Activated T-cell treated with anti-CD3 and anti-CD28 coated beads, Interleukin-2, amount 50 U/mL, for 4 hours (primary cell): ENCODE data around the gene STIM1. TPM values are rescaled to one million over a fixed set of nuclear protein-coding genes. Genes with fewer than 3 reads are reported as not detected.

ENCODE experiments used
- ATAC-seq, 2 donors: fragments of 200-7000 bp; cut with Tn5 transposase; one replicate each; pipeline ENCODE4 v1.10.0; 2021
- DNase-seq: peaks from one replicate; pipeline ENCODE4 v3.0.0-alpha.2; 2020
- H3K27me3 Mint-ChIP-seq: one replicate; pipeline ENCODE4 v1.8.0; 2021; ENCODE audit warnings: low read depth, mixed read lengths
- H3K36me3 Mint-ChIP-seq: one replicate; pipeline ENCODE4 v1.8.0; 2022; ENCODE audit warnings: mixed read lengths; ENCODE audit not compliant: insufficient read depth
- H3K4me1 Mint-ChIP-seq: one replicate; pipeline ENCODE4 v1.8.0; 2021; ENCODE audit warnings: low read depth, mixed read lengths
- H3K4me3 Mint-ChIP-seq: one replicate; pipeline ENCODE4 v1.8.0; 2021; ENCODE audit warnings: mild to moderate bottlenecking, moderate library complexity, mixed read lengths
- H3K9me3 Mint-ChIP-seq: one replicate; pipeline ENCODE4 v1.8.0; 2021; ENCODE audit warnings: mixed read lengths
- total RNA-seq, 3 donors: library from RNA; stranded (reverse); gene quantifications; one replicate each; pipeline ENCODE4 v1.2.1, GENCODE V29; 2021

Gene STIM1
- total RNA-seq, 3 donors from 2014 or later: 35.6 to 42.5 (median 37.4) TPM

DNA sequence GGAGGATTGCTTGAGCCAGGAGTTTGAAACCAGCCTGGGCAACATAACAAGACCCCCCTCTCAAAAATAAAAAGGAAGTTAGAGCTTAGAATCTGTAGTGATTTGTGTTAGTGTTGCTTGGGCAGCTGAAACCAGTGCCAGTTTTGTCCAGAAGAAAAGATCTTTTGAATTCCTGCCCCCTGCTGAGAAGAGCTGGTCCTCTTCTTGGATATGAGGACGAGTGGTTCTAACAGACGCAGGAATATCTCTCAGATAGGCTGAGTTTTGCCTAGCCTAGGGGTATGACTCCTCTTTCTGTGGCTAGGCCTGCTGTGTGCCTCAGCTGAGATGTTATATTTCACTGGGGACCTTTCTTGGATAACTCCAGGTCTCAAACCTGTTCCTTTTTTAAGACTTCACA, 102.8 kb downstream of the STIM1 start:
- H3K4me3 Mint-ChIP-seq: no peak overlapping the region
- DNase-seq (no peak), ATAC-seq (no peak)
- peaks cover 76% of the 10 kb centered on the region for H3K4me1 Mint-ChIP-seq
- H3K9me3 Mint-ChIP-seq: peaks cover 5% of the 10 kb centered on the region
- H3K36me3 Mint-ChIP-seq: peaks cover 9% of the 10 kb centered on the region
- no peaks in the 10 kb centered on the region for H3K27me3 Mint-ChIP-seq

DNA sequence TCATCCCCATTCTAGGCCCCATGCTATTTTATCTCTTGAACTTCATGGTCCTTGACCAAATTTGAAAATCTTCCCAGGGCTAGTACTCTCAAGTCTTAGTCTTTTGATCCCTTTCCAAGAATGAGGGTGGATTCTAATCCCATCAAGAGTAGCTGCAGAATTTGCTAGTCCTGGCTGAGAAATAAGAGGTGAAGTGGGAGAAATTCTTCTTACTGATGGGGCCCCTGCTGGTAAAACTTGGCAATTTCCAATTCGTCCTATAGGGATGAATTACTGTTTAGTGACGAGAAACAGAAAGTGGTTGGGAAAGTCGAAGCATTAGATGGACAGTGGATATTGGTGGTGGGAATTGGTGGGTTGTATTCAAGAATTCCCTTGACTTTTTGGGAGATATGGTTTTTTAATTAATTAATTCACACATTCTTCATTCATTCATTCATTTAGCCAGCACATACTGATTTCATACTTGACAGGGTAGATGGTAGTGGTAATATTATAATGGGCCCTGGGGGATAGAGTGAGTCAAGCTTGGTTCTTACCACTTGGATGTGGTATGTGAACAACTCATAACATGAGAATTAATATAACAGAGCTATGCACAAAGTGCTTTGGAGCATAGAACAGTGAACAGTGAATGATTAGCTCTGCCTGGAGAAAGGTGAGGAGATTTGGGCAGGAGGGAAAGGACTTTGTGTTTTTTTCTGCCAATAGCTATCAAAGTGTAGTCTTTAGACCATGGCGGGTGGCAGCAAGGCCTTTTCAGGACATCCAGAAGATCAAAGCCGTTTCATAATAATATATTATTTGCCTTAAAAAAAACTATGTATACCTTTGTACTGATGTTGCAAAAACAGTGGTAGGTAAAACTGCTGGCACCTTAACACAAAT, 103.8 kb downstream of the STIM1 start:
- no peak for DNase-seq
- peaks cover 75% of the 10 kb centered on the region for H3K4me1 Mint-ChIP-seq
- H3K4me3 Mint-ChIP-seq: no peak overlapping the region
- peak; percentile 76 to 83 for ATAC-seq
- H3K27me3 Mint-ChIP-seq: no peaks in the 10 kb centered on the region
- H3K9me3 Mint-ChIP-seq: peaks cover 5% of the 10 kb centered on the region
- H3K36me3 Mint-ChIP-seq: peaks cover 7% of the 10 kb centered on the region

DNA sequence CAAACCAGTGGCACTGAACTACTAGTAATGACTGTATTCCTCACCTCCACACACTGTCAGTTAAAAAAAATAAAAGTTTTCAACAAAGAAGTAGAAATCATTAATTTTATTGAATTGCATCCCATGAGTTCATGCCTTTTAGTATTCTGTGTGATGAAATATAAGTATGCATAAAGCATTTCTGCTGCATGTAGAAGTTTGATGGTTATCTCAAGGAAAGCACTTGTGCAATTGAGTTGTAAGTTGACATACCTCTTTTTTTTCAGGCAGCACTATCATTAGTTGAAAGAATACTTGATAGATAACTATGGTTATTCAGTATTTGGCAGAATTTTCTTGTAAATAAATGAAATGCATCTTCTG, 104.4 kb downstream of the STIM1 start:
- peaks cover 69% of the 10 kb centered on the region for H3K4me1 Mint-ChIP-seq
- no peak overlapping the region for H3K4me3 Mint-ChIP-seq
- peaks cover 6% of the 10 kb centered on the region for H3K36me3 Mint-ChIP-seq
- ATAC-seq: no peak
- DNase-seq: no peak
- H3K9me3 Mint-ChIP-seq: peaks cover 4% of the 10 kb centered on the region
- no peaks in the 10 kb centered on the region for H3K27me3 Mint-ChIP-seq

DNA sequence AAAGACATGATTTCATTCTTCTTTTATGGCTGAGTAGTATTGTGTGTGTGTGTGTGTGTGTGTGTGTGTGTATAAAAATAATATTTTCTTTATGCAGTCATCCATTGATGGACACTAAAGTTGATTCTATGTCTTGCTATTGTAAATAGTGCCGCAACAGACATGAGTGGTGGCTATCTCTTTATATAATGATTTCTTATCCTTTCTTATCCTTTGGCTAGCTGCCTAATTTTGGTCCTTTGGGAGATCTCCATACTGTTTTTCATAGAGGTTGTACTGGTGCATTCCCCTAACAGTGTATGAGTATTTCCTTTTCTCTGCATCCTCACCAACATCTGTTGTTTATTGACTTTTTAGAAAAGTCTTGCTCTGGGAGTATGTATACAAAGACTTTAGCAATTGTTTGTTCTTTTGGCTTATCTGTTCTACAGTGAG, 107.0 kb downstream of the STIM1 start:
- H3K4me3 Mint-ChIP-seq: no peak overlapping the region
- ATAC-seq: no peak
- peaks cover 2% of the 10 kb centered on the region for H3K36me3 Mint-ChIP-seq
- peaks cover 71% of the 10 kb centered on the region for H3K4me1 Mint-ChIP-seq
- no peak for DNase-seq
- H3K9me3 Mint-ChIP-seq: no peaks in the 10 kb centered on the region
- H3K27me3 Mint-ChIP-seq: no peaks in the 10 kb centered on the region

DNA sequence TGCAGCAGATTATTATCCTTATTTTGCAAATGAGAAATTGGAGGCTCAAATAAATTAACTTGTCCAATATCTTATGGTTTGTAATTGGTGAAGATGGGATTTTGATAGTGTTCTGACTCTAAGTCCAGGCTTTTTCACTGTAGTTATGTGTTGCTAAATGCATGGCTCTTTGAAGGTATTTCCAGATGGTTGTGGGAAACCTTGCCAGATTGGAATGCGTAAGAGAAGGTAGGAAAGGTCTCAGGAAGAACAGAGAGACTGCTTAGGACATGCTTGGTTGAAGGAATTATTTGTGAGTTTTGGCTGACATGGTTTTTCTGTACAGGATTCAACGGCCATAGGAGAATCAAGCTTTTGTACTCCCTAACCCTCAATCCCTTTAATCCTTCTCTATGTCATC, 108.6 kb downstream of the STIM1 start:
- H3K27me3 Mint-ChIP-seq: no peaks in the 10 kb centered on the region
- DNase-seq (no peak), ATAC-seq (no peak)
- peaks cover 74% of the 10 kb centered on the region for H3K4me1 Mint-ChIP-seq
- H3K4me3 Mint-ChIP-seq: no peak overlapping the region
- H3K36me3 Mint-ChIP-seq: peaks cover 13% of the 10 kb centered on the region
- no peaks in the 10 kb centered on the region for H3K9me3 Mint-ChIP-seq

DNA sequence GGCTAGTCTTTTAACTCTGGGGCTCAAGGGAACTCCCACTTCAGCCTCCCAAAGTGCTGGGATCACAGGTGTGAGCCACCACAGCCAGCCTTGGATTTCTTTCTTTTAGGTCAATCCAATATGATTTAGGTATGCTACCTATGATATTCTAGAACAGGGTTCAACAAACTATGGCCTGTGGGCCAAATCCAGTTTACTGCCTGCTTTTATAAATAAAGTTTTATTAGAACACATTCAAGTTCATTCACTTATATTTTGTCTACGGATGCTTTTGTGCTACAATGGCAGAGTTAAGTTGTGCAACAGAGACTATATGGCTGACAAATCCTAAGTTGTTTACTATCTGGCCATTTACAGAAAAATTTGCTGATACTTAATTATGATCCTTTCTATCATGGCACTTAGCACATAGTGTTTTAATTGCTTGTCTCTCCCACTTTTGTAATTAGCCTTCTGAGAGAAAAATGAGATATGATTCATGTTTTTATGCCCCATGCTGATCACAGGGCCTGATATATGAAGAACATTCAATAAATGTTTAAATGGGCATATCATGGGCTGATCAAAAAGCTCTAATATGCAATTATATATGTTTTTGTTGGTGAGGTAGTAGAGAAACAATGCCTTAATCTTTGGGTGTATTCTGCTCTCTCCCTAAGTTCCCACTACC, 109.6 kb downstream of the STIM1 start:
- Mint-ChIP-seq H3K36me3 (peaks cover 19% of the 10 kb centered on the region), H3K4me3 (no peak overlapping the region), H3K9me3 (no peaks in the 10 kb centered on the region), H3K4me1 (peaks cover 75% of the 10 kb centered on the region), H3K27me3 (no peaks in the 10 kb centered on the region)
- no peak for DNase-seq
- ATAC-seq: no peak

DNA sequence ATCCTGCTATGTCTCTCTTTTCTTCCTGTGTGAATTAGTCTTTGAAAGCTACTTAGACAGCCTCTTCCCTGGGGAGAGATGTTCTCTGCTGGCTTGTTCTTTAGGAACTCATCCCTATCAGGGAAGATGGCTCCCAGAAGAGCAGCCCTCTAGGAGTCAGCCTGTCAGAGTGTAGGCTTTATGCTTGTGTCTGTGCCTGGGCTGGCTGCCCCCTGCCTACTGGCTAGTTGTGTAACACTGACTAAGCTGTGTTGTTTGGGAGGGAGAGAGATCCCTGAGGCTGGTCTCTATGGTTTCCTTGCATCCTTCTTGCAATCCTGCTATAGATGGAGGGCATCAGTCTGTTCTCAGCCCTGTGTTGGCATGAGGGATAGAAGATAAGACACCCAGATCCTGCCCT, 112.2 kb downstream of the STIM1 start:
- Mint-ChIP-seq H3K36me3 (peaks cover 21% of the 10 kb centered on the region), H3K4me1 (peaks cover 80% of the 10 kb centered on the region), H3K9me3 (no peaks in the 10 kb centered on the region), H3K27me3 (no peaks in the 10 kb centered on the region), H3K4me3 (no peak overlapping the region)
- DNase-seq (no peak), ATAC-seq (no peak)

DNA sequence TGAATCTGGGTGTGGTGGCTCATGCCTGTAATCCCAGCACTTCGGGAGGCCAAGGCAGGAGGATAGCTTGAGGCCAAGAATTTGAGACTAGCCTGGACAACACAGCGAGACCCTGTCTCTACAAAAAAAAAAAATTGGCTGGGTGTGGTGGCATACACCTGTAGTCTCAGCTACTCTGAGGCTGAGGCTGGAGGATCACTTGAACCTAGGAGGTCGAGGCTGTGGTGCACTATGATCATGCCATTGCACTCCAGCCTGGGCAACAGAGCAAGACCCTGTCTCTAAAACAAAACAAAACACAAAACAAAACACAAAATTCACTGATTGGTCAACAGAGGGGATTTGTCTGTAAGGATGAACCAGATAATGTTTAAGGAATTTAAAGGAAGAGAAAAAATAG, 113.7 kb downstream of the STIM1 start:
- Mint-ChIP-seq H3K4me1 (peaks cover 74% of the 10 kb centered on the region), H3K27me3 (no peaks in the 10 kb centered on the region), H3K4me3 (no peak overlapping the region), H3K36me3 (peaks cover 30% of the 10 kb centered on the region), H3K9me3 (no peaks in the 10 kb centered on the region)
- ATAC-seq (no peak), DNase-seq (no peak)

DNA sequence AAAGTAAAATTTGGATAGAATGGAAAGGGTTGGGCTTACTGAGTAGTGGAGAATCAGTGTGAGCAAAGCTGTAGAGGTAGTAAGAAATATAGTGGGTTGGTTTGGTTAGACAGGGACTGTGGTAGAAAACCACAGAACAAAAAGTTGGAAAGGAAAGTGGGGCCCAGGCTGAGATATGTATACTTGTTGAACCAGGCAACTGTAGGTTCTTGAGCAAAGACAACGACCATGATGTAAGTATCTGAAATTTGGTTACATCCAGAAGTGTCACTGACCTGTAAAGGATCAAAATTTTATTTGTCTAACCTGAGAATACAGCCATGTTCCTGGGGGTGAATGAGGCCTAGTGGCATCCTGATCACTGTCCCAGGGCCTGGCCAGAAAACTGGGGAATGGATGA, 114.1 kb downstream of the STIM1 start:
- H3K36me3 Mint-ChIP-seq: peaks cover 30% of the 10 kb centered on the region

DNA sequence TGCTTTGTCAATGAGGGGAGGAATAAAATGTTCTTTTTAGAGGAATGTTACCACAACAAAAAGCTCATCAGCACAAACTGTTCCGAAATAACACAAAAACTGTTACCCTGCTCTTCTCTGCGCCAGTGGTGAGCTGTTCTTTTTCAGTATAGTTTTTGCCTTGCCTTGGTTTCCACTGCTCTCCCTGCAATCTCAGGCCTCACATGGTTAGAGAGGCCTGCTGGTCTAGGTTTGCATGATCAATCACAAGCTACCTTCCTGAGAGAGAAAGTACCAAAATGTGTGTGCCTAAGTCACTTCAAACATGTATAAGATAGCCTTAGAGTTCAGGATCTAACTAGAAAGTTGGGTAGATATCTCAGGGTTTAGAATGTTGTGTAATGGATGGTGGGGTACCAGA, 114.6 kb downstream of the STIM1 start:
- no peak for DNase-seq
- Mint-ChIP-seq H3K27me3 (no peaks in the 10 kb centered on the region), H3K4me1 (peaks cover 72% of the 10 kb centered on the region), H3K4me3 (no peak overlapping the region), H3K36me3 (peaks cover 30% of the 10 kb centered on the region), H3K9me3 (no peaks in the 10 kb centered on the region)
- ATAC-seq: peak; percentile 57 to 63

More for the DNA sequence above, 114.1 kb downstream of the STIM1 start:
- DNase-seq (no peak), ATAC-seq (peak; percentile 65 to 79)
- Mint-ChIP-seq H3K9me3 (no peaks in the 10 kb centered on the region), H3K27me3 (no peaks in the 10 kb centered on the region), H3K4me1 (peaks cover 73% of the 10 kb centered on the region), H3K4me3 (no peak overlapping the region)

DNA sequence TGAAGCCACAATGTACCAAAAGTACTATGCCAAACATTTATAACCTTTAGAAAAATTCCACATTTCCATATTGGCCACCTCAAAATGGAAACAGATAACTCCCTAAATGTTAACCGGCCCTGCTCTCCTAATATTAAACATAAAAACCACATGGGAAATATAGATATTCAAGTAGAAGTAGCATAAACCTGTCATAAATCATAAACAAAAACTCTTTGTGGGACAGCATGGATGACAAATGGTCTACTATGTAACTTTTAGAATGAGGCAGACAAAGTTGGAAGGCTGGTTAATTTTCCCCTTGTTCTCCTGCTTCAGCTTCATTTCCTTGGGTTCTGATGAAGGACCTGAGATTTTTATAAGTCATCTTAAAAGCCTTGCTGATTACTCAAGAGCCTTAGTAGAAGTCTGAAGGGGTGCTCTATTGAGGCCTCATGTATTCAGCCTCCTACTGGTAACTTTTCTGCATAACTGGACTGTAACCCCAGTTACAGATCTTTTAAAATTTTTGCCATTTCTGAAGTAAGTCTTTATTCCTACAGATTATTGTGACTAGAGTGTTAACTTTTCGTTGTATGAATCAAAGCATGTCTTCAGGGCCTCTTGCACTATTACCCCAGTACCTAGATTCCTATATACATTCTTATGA, 116.4 kb downstream of the STIM1 start:
- DNase-seq (no peak), ATAC-seq (peak in 1 of 2 donors; percentile 23)
- H3K4me1 Mint-ChIP-seq: peaks cover 61% of the 10 kb centered on the region
- no peaks in the 10 kb centered on the region for H3K27me3 Mint-ChIP-seq
- H3K36me3 Mint-ChIP-seq: peaks cover 34% of the 10 kb centered on the region
- H3K9me3 Mint-ChIP-seq: no peaks in the 10 kb centered on the region
- H3K4me3 Mint-ChIP-seq: no peak overlapping the region

DNA sequence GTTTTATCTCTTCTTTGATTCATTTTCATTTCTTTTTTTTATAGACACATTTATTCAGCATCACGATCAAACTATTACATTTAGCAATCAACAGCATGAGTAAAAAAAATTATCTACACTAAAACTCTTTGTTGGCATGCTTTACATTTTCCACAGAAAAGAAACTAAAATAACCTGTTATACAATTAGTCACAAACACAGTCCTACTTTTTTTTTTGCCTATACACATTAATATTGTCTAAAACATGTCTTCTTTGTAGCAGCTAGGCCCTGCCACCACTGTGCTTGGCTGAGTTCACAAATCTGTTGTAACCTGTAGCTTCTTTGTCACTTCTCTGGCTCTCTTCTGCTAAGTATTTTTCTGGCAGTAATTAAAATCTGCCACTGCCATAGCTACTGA, 117.0 kb downstream of the STIM1 start:
- Mint-ChIP-seq H3K9me3 (no peaks in the 10 kb centered on the region), H3K36me3 (peaks cover 38% of the 10 kb centered on the region), H3K27me3 (no peaks in the 10 kb centered on the region), H3K4me1 (peaks cover 63% of the 10 kb centered on the region), H3K4me3 (no peak overlapping the region)
- DNase-seq: no peak
- ATAC-seq: no peak

DNA sequence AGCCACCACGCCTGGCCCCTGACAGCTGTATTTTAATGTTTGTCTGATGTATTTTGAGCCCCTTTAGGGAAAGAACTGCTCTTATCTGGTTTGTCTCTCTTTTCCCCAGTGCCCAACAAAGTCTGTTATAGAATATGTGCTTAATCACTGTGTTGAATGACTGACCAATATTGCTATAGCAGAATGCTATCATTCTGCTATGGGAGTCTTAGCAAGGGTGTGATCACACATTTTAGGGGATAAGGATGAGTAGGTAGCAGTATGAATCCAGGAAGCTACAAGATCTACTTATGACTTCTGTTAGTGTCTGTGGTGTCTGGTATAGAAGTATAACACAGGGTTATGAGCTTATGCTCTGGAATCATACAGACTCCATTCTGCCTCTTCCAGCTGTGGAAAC, 121.6 kb downstream of the STIM1 start:
- Mint-ChIP-seq H3K4me1 (peaks cover 56% of the 10 kb centered on the region), H3K9me3 (no peaks in the 10 kb centered on the region), H3K36me3 (peaks cover 24% of the 10 kb centered on the region), H3K4me3 (no peak overlapping the region), H3K27me3 (no peaks in the 10 kb centered on the region)
- peak; percentile 35 to 43 for ATAC-seq
- DNase-seq: no peak

DNA sequence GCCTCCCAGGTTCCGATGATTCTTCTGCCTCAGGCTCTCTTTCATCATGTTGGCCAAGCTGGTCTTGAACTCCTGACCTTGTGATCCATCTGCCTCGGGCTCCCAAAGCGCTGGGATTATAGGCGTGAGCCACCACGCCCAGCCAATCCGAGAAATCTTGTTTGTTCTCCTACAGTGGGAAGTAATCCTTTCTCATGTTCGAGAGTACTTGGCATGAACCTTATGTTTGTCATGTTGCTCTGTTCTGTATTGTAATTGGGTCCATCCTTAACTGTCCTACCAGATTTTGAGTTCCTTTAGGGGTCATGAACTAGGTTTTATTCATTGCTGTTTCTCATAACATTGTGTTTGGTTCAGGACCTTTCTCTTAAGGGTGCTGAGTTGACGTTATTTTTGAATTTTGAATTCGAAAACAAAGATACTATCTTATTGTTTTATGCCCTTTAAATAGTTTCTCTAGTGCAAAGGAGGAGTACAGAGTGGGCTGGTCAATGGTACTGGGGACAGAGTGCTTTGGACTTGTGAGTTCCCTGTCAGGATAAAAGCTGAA, 125.7 kb downstream of the STIM1 start:
- no peak for ATAC-seq
- Mint-ChIP-seq H3K36me3 (peaks cover 11% of the 10 kb centered on the region), H3K9me3 (no peaks in the 10 kb centered on the region), H3K4me1 (peaks cover 73% of the 10 kb centered on the region), H3K27me3 (no peaks in the 10 kb centered on the region), H3K4me3 (no peak overlapping the region)
- no peak for DNase-seq
